ENCODE data around the gene VPS33B. TPM values are rescaled to one million over a fixed set of nuclear protein-coding genes. Genes with fewer than 3 reads are reported as not detected.

VPS33B gene
- total RNA-seq, 4 donors from 2014 or later, result 3.3 to 7.7 (median 4.3) TPM

Other genes with a start within 250 kb of the VPS33B start
- gene FURIN, start 154.0 kb downstream of the VPS33B start, total RNA-seq, result 100 to 1,000 TPM in 3 of 4 donors, 10 to 100 TPM in 1; 76.7 to 159 (median 118) TPM
- 10 to 100 TPM in 2 of 4 donors, 1 to 10 TPM in 2; 5.3 to 13.5 (median 10.1) TPM for gene FES, start 138.1 kb downstream of the VPS33B start, total RNA-seq
- gene MAN2A2, start 119.3 kb downstream of the VPS33B start, total RNA-seq, result 100 to 1,000 TPM in 2 of 4 donors, 10 to 100 TPM in 2; 56.8 to 124 (median 92.4) TPM
- gene HDDC3, start 90.0 kb downstream of the VPS33B start, total RNA-seq, result 10 to 100 TPM; 13.4 to 22.2 (median 17.2) TPM
- 1 to 10 TPM; 6.8 to 9.6 (median 7.6) TPM for gene UNC45A, start 87.3 kb downstream of the VPS33B start, total RNA-seq
- 1 to 10 TPM; 1.4 to 4.8 (median 4.4) TPM for gene RCCD1, start 67.7 kb downstream of the VPS33B start, total RNA-seq
- gene PRC1, start 28.1 kb downstream of the VPS33B start, total RNA-seq, result 1 to 10 TPM; 1.4 to 9.9 (median 4.9) TPM
- under 1 TPM; 0.36 to 0.89 (median 0.67) TPM for gene SV2B, start 77.7 kb upstream of the VPS33B start, total RNA-seq